AG10803 (cell line): ENCODE results near the gene ANKDD1B.

ENCODE experiments used
- DNase-seq: peaks from one replicate; pipeline ENCODE4 v3.0.0; 2010; ENCODE audit warnings: low read depth
- H3K4me3 ChIP-seq: 2 replicates; pipeline ENCODE4 v1.5.1; 2011; ENCODE audit warnings: mild to moderate bottlenecking, low read length, control low read depth
- CTCF ChIP-seq: conservative IDR thresholded peaks from 2 replicates; pipeline ENCODE4 v1.5.1; 2011; ENCODE audit warnings: mild to moderate bottlenecking, low read length, control low read depth, inconsistent platforms

Gene ANKDD1B

GRCh38 chr5:75706016-75706415 lies 94.8 kb downstream of the ANKDD1B start:
- DNase-seq = peak; percentile 9
- no peak for TF ChIP-seq CTCF
- no peak overlapping the region for H3K4me3 ChIP-seq

- DNase-seq = no peak
- TF ChIP-seq CTCF = no peak
- no peak overlapping the region for H3K4me3 ChIP-seq
Observed at GRCh38 chr5:75706775-75707174, 95.5 kb downstream of the ANKDD1B start.

GRCh38 chr5:75707911-75708509 lies 96.8 kb downstream of the ANKDD1B start:
- no peak overlapping the region for H3K4me3 ChIP-seq
- TF ChIP-seq CTCF = no peak
- DNase-seq = no peak

GRCh38 chr5:75710637-75711036 lies 99.4 kb downstream of the ANKDD1B start:
- H3K4me3 ChIP-seq = no peak overlapping the region
- no peak for TF ChIP-seq CTCF
- DNase-seq = no peak

GRCh38 chr5:75711151-75711550 lies 99.9 kb downstream of the ANKDD1B start:
- no peak overlapping the region for H3K4me3 ChIP-seq
- DNase-seq = no peak
- TF ChIP-seq CTCF = no peak

- no peak for TF ChIP-seq CTCF
- H3K4me3 ChIP-seq = no peak overlapping the region
- DNase-seq = no peak
Observed at GRCh38 chr5:75712091-75712490, 100.8 kb downstream of the ANKDD1B start.

- peak overlapping the region; percentile 99 for H3K4me3 ChIP-seq
- no peak for DNase-seq
- no peak for TF ChIP-seq CTCF
Observed at GRCh38 chr5:75716715-75717081, 105.4 kb downstream of the ANKDD1B start.
